GM12878 (cell line): ENCODE measurements around the gene REEP3. TPM values are rescaled to one million over a fixed set of nuclear protein-coding genes. Genes with fewer than 3 reads are reported as not detected.

Experiments used
- ATAC-seq: fragments of 200-7000 bp; cut with Tn5 transposase; 3 replicates; pipeline ENCODE4 v1.9.1; 2020; ENCODE audit warnings: mild to moderate bottlenecking, moderate library complexity
- BruUV-seq: library from RNA; stranded (reverse); fragments of 400-500 nt; replicated peaks from 2 replicates; lab custom pipeline; 2021; lab: Mats Ljungman, UMichigan
- CTCF ChIA-PET: fragments of 300-600 bp; sonication (Branson Sonifier 250); formaldehyde crosslinking; extraction: SDS; loops from one replicate; lab custom pipeline; 2021; ENCODE audit warnings: inconsistent platforms; lab: Yijun Ruan, JAX
- POLR2A ChIA-PET: fragments of 350-600 bp; formaldehyde crosslinking; extraction: SDS; loops from one replicate; lab custom pipeline; 2021; ENCODE audit warnings: inconsistent platforms; lab: Charles Lee
- RAD21 ChIA-PET: fragments of 300-600 bp; sonication (Branson Sonifier 250); formaldehyde crosslinking; loops from one replicate; lab custom pipeline; 2023; ENCODE audit warnings: antibody characterized with exemption; ENCODE audit not compliant: unreplicated experiment; lab: Charles Lee
- SMC1A ChIA-PET: fragments of 300-600 bp; sonication (Branson Sonifier 250); formaldehyde crosslinking; loops from one replicate; lab custom pipeline; 2023; ENCODE audit not compliant: unreplicated experiment, uncharacterized antibody; lab: Charles Lee
- DNase-seq: peaks from one replicate; pipeline ENCODE4 v3.0.0-alpha.2; 2011; ENCODE audit warnings: low read depth, low spot score
- FAIRE-seq: peaks from 3 replicates; lab custom pipeline; 2011; peaks lifted over from hg19 to GRCh38; lab: Jason Lieb, UNC
- H2AFZ ChIP-seq: 2 replicates; pipeline ENCODE4 v1.6.0; 2011; ENCODE audit warnings: low read depth, low read length, control low read depth; ENCODE audit not compliant: control insufficient read depth
- H3K27ac ChIP-seq: 2 replicates; pipeline ENCODE4 v1.5.1; 2011; ENCODE audit warnings: control low read depth; ENCODE audit not compliant: control insufficient read depth, insufficient read depth
- H3K27me3 ChIP-seq, 2 experiments: replicated peaks in 1 of 2; 2 replicates each; pipeline versions ENCODE4 v1.6.0 to v1.6.1; 2011; ENCODE audit warnings: low read length in 1 of 2; ENCODE audit not compliant: control insufficient read depth in 2 of 2, insufficient read depth in 2 of 2
- H3K36me3 ChIP-seq, 2 experiments: 2 replicates each; pipeline ENCODE4 v1.5.1; 2011; ENCODE audit warnings: low read length in 1 of 2; ENCODE audit not compliant: control insufficient read depth in 2 of 2, insufficient read depth in 2 of 2
- H3K4me1 ChIP-seq: 2 replicates; pipeline ENCODE4 v1.6.1; 2011; ENCODE audit warnings: mild to moderate bottlenecking, low read length, moderate library complexity, mixed read lengths; ENCODE audit not compliant: control insufficient read depth, insufficient read depth
- H3K4me2 ChIP-seq: 2 replicates; pipeline ENCODE4 v1.6.0; 2011; ENCODE audit warnings: control low read depth; ENCODE audit not compliant: control insufficient read depth, insufficient read depth
- H3K4me3 ChIP-seq: fragments of 200-600 bp; sonication (generic); 2 replicates; pipeline ENCODE4 v1.5.1; 2016
- H3K79me2 ChIP-seq: 2 replicates; pipeline ENCODE4 v1.6.0; 2011; ENCODE audit warnings: low read length; ENCODE audit not compliant: control insufficient read depth, insufficient read depth
- H3K9ac ChIP-seq: 2 replicates; pipeline ENCODE4 v1.8.0; 2011; ENCODE audit warnings: low read length, control low read depth, mixed read lengths; ENCODE audit not compliant: control insufficient read depth, insufficient read depth
- H3K9me3 ChIP-seq: replicated peaks from 3 replicates; pipeline ENCODE4 v1.5.1; 2011; ENCODE audit warnings: mild to moderate bottlenecking, low read length; ENCODE audit not compliant: control insufficient read depth, insufficient read depth
- H4K20me1 ChIP-seq: 2 replicates; pipeline ENCODE4 v1.6.0; 2011; ENCODE audit not compliant: control insufficient read depth, insufficient read depth
- EP300 ChIP-seq, 2 experiments: fragments of 150-350 bp in 1 of 2; IDR thresholded peaks; 2 replicates each; pipeline ENCODE4 v1.6.1; 2011 to 2012; ENCODE audit warnings: low read depth in 2 of 2, low read length in 2 of 2, borderline replicate concordance in 1 of 2, improper control_type of control experiment in 1 of 2, inconsistent platforms in 1 of 2; ENCODE audit not compliant: control insufficient read depth in 1 of 2
- NFYB ChIP-seq: IDR thresholded peaks from 2 replicates; pipeline ENCODE4 v1.6.1; 2011; ENCODE audit warnings: low read depth, mild to moderate bottlenecking, low read length, improper control_type of control experiment, moderate library complexity; ENCODE audit not compliant: insufficient read depth
- PBX3 ChIP-seq: IDR thresholded peaks from 2 replicates; pipeline ENCODE4 v1.6.1; 2011; ENCODE audit warnings: mild to moderate bottlenecking, low read depth, low read length, moderate library complexity; ENCODE audit not compliant: insufficient replicate concordance
- WGBS: methylation state at CpG from one replicate; pipeline ENCODE4 v1.1.6; 2016; ENCODE audit warnings: low lambda C conversion rate; ENCODE audit not compliant: insufficient replicate concordance, insufficient coverage; ENCODE audit errors: missing lambda C conversion rate; 5-methylcytosine and 5-hydroxymethylcytosine counted together
- in situ Hi-C: fragments of 300-500 bp; cut with MboI; formaldehyde crosslinking; loops from 9 replicates; pipeline ENCODE4 v1.14.3; 2018; ENCODE audit warnings: mixed read lengths
- intact Hi-C: fragments of 100-400 bp; cut with micrococcal nuclease; formaldehyde crosslinking; loops from one replicate; pipeline ENCODE4 v1.14.2; 2022; ENCODE audit not compliant: unreplicated experiment
- polyA plus RNA-seq, 11 experiments: library from polyadenylated mRNA; depleted of rRNA in 4 of 11; unstranded in 6 of 11; stranded (reverse) in 5 of 11; fragments of >200 nt; fragmentation: Nextera tagmentation in 4 of 11; fragmentation: Illumina TruSeq in 1 of 11; extraction: Ambion mirVana in 4 of 11; extraction: Trizol in 1 of 11; gene quantifications; 1 replicate in 1 of 11; 2 replicates in 10 of 11; pipeline versions ENCODE4 v1.2.1 to v1.2.3, GENCODE V29; 2011 to 2016; ENCODE audit warnings: inconsistent platforms in 2 of 11, missing spikeins in 2 of 11, low read depth in 1 of 11
- total RNA-seq, 4 experiments: library from RNA; depleted of rRNA in 3 of 4; stranded (reverse); fragments of >200 nt in 3 of 4; fragmentation: Illumina TruSeq in 1 of 4; extraction: Trizol in 1 of 4; gene quantifications; 2 replicates each; pipeline versions ENCODE4 v1.2.1 to v1.2.3, GENCODE V29; 2013 to 2021
- TF ChIP-seq, protein P1 (sequence below): fragments of 450-650 bp; IDR thresholded peaks from 2 replicates; pipeline ENCODE4 v1.6.1; 2017; ENCODE audit warnings: low read depth, mild to moderate bottlenecking, moderate library complexity
- TF ChIP-seq, protein P2 (sequence below): fragments of 450-650 bp; IDR thresholded peaks from 2 replicates; pipeline ENCODE4 v1.6.1; 2014; ENCODE audit warnings: mild to moderate bottlenecking
- TF ChIP-seq, protein P3 (sequence below): IDR thresholded peaks from 2 replicates; pipeline ENCODE4 v1.6.1; 2012; ENCODE audit warnings: low read length, inconsistent platforms
- TF ChIP-seq, protein P4 (sequence below): fragments of 450-650 bp; IDR thresholded peaks from 2 replicates; pipeline ENCODE4 v1.6.1; 2016; ENCODE audit warnings: mild to moderate bottlenecking

REEP3 gene
- total and polyA plus RNA-seq, 10 of the 15 experiments (the other 5 are each of a cell fraction or from before 2014, with no cell fraction given): 4.9 to 25.9 (median 16.2) TPM

GRCh38 chr10:63588436-63589167 is 67.4 kb downstream of the REEP3 start:
- ATAC-seq: no peak
- no peak overlapping the region for H3K4me3 ChIP-seq
- H3K9ac ChIP-seq: no peak overlapping the region
- DNase-seq: no peak
- RAD21 ChIA-PET: interaction anchor here (1.4 kb wide), 1 partner anchor 130 kb away, joined by 3 read pairs; no protein-coding TSS in a partner anchor
- H3K27me3 ChIP-seq: no peaks in the 10 kb centered on the region
- H3K4me1 ChIP-seq: no peaks in the 10 kb centered on the region
- SMC1A ChIA-PET: interaction anchor here (1.0 kb wide), 1 partner anchor 29 kb away, joined by 6 read pairs; no protein-coding TSS in a partner anchor
- BruUV-seq: no TSS peak
- FAIRE-seq: no peak
- no peaks in the 10 kb centered on the region for H3K79me2 ChIP-seq
- H4K20me1 ChIP-seq: no peaks in the 10 kb centered on the region
- TF ChIP-seq, protein P1, sequence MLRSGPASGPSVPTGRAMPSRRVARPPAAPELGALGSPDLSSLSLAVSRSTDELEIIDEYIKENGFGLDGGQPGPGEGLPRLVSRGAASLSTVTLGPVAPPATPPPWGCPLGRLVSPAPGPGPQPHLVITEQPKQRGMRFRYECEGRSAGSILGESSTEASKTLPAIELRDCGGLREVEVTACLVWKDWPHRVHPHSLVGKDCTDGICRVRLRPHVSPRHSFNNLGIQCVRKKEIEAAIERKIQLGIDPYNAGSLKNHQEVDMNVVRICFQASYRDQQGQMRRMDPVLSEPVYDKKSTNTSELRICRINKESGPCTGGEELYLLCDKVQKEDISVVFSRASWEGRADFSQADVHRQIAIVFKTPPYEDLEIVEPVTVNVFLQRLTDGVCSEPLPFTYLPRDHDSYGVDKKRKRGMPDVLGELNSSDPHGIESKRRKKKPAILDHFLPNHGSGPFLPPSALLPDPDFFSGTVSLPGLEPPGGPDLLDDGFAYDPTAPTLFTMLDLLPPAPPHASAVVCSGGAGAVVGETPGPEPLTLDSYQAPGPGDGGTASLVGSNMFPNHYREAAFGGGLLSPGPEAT: no peak
- TF ChIP-seq, protein P2, sequence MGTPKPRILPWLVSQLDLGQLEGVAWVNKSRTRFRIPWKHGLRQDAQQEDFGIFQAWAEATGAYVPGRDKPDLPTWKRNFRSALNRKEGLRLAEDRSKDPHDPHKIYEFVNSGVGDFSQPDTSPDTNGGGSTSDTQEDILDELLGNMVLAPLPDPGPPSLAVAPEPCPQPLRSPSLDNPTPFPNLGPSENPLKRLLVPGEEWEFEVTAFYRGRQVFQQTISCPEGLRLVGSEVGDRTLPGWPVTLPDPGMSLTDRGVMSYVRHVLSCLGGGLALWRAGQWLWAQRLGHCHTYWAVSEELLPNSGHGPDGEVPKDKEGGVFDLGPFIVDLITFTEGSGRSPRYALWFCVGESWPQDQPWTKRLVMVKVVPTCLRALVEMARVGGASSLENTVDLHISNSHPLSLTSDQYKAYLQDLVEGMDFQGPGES: no peak
- TF ChIP-seq, protein P3, sequence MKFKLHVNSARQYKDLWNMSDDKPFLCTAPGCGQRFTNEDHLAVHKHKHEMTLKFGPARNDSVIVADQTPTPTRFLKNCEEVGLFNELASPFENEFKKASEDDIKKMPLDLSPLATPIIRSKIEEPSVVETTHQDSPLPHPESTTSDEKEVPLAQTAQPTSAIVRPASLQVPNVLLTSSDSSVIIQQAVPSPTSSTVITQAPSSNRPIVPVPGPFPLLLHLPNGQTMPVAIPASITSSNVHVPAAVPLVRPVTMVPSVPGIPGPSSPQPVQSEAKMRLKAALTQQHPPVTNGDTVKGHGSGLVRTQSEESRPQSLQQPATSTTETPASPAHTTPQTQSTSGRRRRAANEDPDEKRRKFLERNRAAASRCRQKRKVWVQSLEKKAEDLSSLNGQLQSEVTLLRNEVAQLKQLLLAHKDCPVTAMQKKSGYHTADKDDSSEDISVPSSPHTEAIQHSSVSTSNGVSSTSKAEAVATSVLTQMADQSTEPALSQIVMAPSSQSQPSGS: no peak
- TF ChIP-seq NFYB: no peak
- no peak for TF ChIP-seq EP300 (IDR thresholded peaks at IDR 0.05; ENCODE audit: borderline replicate concordance in 1 of 2, control insufficient read depth in 1 of 2, low read depth in 2 of 2, low read length in 2 of 2)
- TF ChIP-seq PBX3: no peak
- TF ChIP-seq, protein P4, sequence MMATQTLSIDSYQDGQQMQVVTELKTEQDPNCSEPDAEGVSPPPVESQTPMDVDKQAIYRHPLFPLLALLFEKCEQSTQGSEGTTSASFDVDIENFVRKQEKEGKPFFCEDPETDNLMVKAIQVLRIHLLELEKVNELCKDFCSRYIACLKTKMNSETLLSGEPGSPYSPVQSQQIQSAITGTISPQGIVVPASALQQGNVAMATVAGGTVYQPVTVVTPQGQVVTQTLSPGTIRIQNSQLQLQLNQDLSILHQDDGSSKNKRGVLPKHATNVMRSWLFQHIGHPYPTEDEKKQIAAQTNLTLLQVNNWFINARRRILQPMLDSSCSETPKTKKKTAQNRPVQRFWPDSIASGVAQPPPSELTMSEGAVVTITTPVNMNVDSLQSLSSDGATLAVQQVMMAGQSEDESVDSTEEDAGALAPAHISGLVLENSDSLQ: no peak
- CTCF ChIA-PET: interaction anchor here (0.6 to 1.1 kb wide), 2 partner anchors 9 to 408 kb away, joined by 3 to 4 read pairs; no protein-coding TSS in a partner anchor
- no peaks in the 10 kb centered on the region for H3K36me3 ChIP-seq
- H3K4me2 ChIP-seq: no peak overlapping the region
- POLR2A ChIA-PET: no interaction called here
- WGBS: 62% methylated on average over 4 of the region's 4 CpGs
- in situ Hi-C loops: no loop called here
- no peak overlapping the region for H2AFZ ChIP-seq
- H3K9me3 ChIP-seq: no peaks in the 10 kb centered on the region
- H3K27ac ChIP-seq: no peak overlapping the region
- intact Hi-C loops: no loop called here
